Fibroblast of lung (primary cell): ENCODE results near the gene ALG3.

ENCODE experiments used
- EZH2 ChIP-seq: IDR thresholded peaks from 2 replicates; pipeline ENCODE4 v1.5.1; 2012; ENCODE audit warnings: low read length, control low read depth, mild to moderate bottlenecking; ENCODE audit errors: missing control alignments
- TF ChIP-seq, protein P1 (sequence below), 2 donors: IDR thresholded peaks in 1 of 2; conservative IDR thresholded peaks in 1 of 2; 1 replicate in 1 of 2; 2 replicates in 1 of 2; pipeline ENCODE4 v1.5.1; 2011 to 2012; ENCODE audit warnings: low read length in 2 of 2, control low read depth in 1 of 2, inconsistent platforms in 1 of 2, low read depth in 1 of 2, mild to moderate bottlenecking in 1 of 2

- TF ChIP-seq, protein P1, sequence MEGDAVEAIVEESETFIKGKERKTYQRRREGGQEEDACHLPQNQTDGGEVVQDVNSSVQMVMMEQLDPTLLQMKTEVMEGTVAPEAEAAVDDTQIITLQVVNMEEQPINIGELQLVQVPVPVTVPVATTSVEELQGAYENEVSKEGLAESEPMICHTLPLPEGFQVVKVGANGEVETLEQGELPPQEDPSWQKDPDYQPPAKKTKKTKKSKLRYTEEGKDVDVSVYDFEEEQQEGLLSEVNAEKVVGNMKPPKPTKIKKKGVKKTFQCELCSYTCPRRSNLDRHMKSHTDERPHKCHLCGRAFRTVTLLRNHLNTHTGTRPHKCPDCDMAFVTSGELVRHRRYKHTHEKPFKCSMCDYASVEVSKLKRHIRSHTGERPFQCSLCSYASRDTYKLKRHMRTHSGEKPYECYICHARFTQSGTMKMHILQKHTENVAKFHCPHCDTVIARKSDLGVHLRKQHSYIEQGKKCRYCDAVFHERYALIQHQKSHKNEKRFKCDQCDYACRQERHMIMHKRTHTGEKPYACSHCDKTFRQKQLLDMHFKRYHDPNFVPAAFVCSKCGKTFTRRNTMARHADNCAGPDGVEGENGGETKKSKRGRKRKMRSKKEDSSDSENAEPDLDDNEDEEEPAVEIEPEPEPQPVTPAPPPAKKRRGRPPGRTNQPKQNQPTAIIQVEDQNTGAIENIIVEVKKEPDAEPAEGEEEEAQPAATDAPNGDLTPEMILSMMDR (conservative IDR thresholded peaks at IDR 0.05 in 1 of 2, IDR thresholded peaks at IDR 0.05 in 1 of 2; ENCODE audit: low read depth in 1 of 2, low read length in 2 of 2): no peak
- TF ChIP-seq EZH2: peak; percentile 95
Observed at GRCh38 chr3:184261854-184262763, 13.3 kb upstream of the ALG3 start.
